Measurements from ENCODE around the gene ANKRD62. TPM values are rescaled to one million over a fixed set of nuclear protein-coding genes. Genes with fewer than 3 reads are reported as not detected.
A peak's percentile ranks its signal among the peaks of the same experiment; 100 is the strongest.

The ANKRD62 gene
- total and polyA plus RNA-seq, 9 of the 15 experiments (the other 6 are each of a cell fraction or from before 2014, with no cell fraction given): 0.16 to 1.1 (median 0.45) TPM; not detected in 1

DNA sequence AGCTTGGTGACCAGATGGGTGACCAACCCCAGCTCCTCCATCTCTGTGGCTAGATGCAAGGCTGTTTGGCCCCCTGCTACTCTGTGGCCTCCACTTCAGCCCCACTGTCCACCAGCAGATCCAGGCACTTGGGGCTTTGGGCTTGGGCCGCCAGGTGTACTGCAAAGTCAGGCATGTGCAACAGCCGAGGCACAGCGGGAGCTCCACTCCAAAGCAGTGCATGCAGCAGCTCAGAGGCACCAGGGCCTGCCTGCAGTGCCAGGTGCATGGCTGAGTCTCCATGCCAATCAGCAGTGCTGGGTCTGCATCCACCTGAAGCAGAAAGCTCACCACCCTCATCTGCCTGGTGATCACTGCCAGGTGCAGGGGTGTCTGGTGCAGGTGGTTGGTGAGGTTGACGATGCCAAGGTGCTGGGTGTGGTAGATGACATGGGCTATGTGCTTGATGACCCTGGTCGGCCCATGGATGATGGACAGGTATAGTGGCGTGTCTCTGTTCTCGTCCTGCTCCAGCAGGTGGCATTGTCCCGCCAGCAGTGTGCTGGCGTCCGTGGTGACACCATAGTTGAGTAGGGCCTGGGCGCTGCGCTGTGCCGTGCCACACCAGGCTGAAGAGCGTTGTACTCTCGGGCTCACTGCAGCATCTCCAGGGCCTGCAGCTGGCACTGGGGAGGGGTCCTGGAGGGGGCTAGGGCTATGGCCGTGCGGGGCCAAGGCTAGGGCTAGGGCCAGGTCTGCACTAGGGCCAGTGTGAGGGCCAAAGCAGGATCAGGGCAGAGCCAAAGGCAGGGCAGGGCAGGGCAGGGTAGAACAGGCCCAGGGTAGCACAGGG is 1.0 kb upstream of the ANKRD62 start (continued):
- TF ChIP-seq, protein P1, sequence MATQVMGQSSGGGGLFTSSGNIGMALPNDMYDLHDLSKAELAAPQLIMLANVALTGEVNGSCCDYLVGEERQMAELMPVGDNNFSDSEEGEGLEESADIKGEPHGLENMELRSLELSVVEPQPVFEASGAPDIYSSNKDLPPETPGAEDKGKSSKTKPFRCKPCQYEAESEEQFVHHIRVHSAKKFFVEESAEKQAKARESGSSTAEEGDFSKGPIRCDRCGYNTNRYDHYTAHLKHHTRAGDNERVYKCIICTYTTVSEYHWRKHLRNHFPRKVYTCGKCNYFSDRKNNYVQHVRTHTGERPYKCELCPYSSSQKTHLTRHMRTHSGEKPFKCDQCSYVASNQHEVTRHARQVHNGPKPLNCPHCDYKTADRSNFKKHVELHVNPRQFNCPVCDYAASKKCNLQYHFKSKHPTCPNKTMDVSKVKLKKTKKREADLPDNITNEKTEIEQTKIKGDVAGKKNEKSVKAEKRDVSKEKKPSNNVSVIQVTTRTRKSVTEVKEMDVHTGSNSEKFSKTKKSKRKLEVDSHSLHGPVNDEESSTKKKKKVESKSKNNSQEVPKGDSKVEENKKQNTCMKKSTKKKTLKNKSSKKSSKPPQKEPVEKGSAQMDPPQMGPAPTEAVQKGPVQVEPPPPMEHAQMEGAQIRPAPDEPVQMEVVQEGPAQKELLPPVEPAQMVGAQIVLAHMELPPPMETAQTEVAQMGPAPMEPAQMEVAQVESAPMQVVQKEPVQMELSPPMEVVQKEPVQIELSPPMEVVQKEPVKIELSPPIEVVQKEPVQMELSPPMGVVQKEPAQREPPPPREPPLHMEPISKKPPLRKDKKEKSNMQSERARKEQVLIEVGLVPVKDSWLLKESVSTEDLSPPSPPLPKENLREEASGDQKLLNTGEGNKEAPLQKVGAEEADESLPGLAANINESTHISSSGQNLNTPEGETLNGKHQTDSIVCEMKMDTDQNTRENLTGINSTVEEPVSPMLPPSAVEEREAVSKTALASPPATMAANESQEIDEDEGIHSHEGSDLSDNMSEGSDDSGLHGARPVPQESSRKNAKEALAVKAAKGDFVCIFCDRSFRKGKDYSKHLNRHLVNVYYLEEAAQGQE (IDR thresholded peaks at IDR 0.05; ENCODE audit: borderline replicate concordance): peak; percentile 84
- TF ChIP-seq, protein P1 (CRISPR knock-in tag; IDR thresholded peaks at IDR 0.05; ENCODE audit: low read depth): no peak
- TF ChIP-seq, protein P2, sequence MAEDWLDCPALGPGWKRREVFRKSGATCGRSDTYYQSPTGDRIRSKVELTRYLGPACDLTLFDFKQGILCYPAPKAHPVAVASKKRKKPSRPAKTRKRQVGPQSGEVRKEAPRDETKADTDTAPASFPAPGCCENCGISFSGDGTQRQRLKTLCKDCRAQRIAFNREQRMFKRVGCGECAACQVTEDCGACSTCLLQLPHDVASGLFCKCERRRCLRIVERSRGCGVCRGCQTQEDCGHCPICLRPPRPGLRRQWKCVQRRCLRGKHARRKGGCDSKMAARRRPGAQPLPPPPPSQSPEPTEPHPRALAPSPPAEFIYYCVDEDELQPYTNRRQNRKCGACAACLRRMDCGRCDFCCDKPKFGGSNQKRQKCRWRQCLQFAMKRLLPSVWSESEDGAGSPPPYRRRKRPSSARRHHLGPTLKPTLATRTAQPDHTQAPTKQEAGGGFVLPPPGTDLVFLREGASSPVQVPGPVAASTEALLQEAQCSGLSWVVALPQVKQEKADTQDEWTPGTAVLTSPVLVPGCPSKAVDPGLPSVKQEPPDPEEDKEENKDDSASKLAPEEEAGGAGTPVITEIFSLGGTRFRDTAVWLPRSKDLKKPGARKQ (CRISPR knock-in tag; IDR thresholded peaks at IDR 0.05): no peak
- TF ChIP-seq KDM5B (IDR thresholded peaks at IDR 0.05; ENCODE audit: insufficient replicate concordance, low read depth, low read length) (no peak), PURB (CRISPR knock-in tag; IDR thresholded peaks at IDR 0.05; ENCODE audit: low read depth) (no peak), PHTF2 (CRISPR knock-in tag; IDR thresholded peaks at IDR 0.05) (no peak), ZNF76 (CRISPR knock-in tag; IDR thresholded peaks at IDR 0.05; ENCODE audit: borderline replicate concordance) (no peak), ELF4 (CRISPR knock-in tag; IDR thresholded peaks at IDR 0.05) (no peak), SMAD2 (IDR thresholded peaks at IDR 0.05; ENCODE audit: low read depth, low read length) (no peak), CREBBP (IDR thresholded peaks at IDR 0.05; ENCODE audit: low read depth, low read length) (no peak), MEIS2 (IDR thresholded peaks at IDR 0.05; ENCODE audit: partially characterized antibody) (peak; percentile 72), FOXK2 (conservative IDR thresholded peaks at IDR 0.05 in 1 of 2, IDR thresholded peaks at IDR 0.05 in 1 of 2; ENCODE audit: low read depth in 2 of 2) (no peak), BACH1 (tag; IDR thresholded peaks at IDR 0.05) (no peak), ZNF561 (CRISPR knock-in tag; conservative IDR thresholded peaks at IDR 0.05) (no peak), ZEB2 (IDR thresholded peaks at IDR 0.05) (no peak)
- TF ChIP-seq, protein P3, sequence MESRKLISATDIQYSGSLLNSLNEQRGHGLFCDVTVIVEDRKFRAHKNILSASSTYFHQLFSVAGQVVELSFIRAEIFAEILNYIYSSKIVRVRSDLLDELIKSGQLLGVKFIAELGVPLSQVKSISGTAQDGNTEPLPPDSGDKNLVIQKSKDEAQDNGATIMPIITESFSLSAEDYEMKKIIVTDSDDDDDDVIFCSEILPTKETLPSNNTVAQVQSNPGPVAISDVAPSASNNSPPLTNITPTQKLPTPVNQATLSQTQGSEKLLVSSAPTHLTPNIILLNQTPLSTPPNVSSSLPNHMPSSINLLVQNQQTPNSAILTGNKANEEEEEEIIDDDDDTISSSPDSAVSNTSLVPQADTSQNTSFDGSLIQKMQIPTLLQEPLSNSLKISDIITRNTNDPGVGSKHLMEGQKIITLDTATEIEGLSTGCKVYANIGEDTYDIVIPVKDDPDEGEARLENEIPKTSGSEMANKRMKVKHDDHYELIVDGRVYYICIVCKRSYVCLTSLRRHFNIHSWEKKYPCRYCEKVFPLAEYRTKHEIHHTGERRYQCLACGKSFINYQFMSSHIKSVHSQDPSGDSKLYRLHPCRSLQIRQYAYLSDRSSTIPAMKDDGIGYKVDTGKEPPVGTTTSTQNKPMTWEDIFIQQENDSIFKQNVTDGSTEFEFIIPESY (CRISPR knock-in tag; IDR thresholded peaks at IDR 0.05): no peak

All from K562 (cell line).